NCI-H2107 treated with DMSO at 0.1 percent for 48 hours (cell line): ENCODE measurements around the gene USP49.

Source experiments
- DNase-seq: peaks from one replicate; lab custom pipeline; 2025; ENCODE audit not compliant: unreplicated experiment; lab: John Stamatoyannopoulos, UW

USP49 gene

GRCh38 chr6:41759106-41759904 is 135.9 kb downstream of the USP49 start:
- DNase-seq = no peak

- DNase-seq = no peak
These were observed 136.5 kb downstream of the USP49 start for GRCh38 chr6:41758641-41759035.

- no peak for DNase-seq
These were observed 137.1 kb downstream of the USP49 start for GRCh38 chr6:41757931-41758640.

DNA sequence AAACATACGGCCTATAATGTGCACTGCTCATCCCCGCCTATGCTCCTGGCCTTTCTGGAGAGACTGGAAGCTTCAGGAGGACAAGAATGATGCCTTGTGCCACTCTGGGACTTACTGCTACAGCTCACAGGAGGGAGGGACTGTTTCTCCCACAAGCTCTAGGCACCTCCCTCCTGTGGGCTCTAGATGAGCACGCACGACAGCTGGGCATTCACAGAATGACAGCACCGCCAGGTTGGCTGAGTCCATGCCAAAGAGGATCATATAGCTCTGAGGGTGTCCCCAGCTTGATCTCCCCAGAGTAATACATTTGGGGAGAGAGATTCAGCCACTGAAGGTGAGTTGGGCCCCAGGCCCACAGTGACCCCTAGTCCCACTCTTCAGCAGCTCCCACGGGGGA is 137.9 kb downstream of the USP49 start:
- no peak for DNase-seq

- DNase-seq = no peak
These were observed 138.8 kb downstream of the USP49 start for GRCh38 chr6:41756354-41756753.

- no peak for DNase-seq
These were observed 139.3 kb downstream of the USP49 start for GRCh38 chr6:41755895-41756294.

- DNase-seq = no peak
These were observed 144.8 kb downstream of the USP49 start for GRCh38 chr6:41750374-41750773.

DNA sequence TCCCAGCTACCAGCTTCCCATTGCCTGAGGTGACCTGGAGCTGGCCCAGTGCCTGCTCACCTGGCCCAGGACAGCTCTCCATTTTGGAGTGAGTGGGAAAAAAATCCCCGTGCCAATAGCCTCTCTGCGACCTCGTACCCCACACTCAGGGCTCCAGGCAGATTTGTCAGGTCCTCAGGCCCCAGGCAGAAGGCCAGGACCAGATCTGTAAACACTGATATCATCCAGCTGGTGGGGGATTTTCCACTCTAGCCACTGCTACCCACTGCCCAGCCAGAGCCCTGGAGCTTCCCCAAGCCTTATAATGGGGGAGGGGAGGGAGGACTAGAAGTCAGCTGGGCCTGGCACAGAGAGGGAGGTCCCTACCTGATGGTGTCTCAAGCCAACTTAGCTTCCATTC is 146.6 kb downstream of the USP49 start:
- DNase-seq = no peak

DNA sequence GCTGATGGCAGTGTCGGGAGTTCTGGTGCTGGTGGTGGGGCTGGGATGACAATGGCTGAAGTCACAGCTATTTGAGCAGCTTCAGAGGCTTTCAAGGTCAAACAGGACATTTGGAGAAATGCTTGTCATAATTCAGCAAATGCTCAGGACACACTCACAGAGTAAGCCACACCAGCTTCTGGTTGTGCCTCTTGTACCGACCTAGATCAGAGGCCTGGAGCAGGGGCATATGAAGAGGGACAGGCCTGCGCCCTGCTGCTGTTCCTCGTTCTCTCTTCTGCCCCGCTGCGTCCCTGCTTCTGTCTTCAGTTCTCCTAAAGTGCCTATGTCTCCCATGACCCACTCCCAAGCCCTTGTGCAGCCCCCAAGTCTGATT is 147.1 kb downstream of the USP49 start:
- DNase-seq = no peak

DNA sequence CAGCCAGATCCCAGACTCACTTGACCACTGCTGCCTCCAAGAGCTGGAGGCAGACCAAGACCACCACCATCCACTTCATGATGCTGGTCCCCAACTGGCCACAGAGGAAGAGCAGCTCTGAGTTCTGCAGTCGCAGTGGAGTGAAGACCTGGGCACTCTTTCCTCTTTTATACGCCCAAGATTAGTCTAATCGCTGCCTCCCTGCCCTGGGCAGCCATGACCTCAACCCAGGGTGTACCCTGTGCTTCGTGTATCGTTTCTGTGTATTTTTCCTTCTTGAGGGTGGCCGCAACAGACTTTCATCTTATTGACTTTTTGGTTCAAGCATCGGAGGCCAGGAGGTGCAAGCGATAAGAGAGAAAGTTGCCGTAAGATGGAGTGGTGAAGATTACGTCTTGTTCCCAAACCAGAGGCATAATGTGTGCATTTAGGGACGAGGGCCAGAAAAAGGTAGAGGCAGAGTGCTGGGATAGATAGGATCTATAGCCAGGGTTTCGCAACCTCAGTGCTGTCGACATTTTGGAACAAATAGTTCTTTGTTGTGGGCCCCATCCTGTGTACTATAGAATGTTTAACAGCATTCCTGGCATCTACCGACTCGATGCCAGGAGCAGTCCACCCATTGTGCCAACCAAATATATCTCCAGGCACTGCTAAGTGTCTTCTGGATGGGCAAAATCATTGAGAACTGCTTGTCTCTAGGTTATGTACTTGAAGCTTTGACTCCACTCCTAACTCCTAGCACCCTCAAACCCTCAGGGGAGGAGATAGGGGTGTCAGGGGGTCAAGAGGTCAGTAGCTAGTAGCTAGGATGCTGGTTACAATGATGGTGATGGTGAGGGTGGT is 147.7 kb downstream of the USP49 start, which contains the start of gene PGC:
PGC (minus strand) TSS at position 142 of the 846 bp plus-strand sequence; CDS start at position 79, 63 bp downstream.
- no peak for DNase-seq

- no peak for DNase-seq
These were observed 149.1 kb downstream of the USP49 start for GRCh38 chr6:41746107-41746506.

DNA sequence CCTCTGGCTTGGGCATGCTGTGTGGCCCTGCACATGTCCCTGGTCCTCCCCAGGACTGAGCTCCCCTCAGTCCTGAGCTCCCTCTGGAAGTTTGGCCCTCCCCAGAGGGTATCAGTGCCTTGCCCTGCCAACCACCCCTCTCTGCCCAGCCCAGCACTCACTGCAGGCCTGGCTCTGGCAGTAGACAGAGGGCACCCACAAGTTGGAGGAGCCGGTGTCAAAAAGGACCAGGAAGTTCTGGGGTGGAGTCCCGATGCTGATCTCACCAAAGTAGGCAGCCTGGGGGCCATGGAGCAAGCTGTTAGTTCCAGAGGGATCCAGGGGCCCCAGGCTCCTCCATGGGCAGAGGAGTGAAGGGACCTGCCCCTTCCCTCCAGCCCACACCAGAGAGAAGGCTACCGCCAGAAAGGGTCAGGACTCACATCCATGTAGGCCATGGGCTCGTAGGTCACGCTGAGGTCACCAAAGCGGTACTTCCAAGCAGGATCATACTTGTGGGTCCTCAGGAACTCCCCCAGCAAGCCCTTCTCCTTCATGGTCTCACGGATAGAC is 150.9 kb downstream of the USP49 start:
- DNase-seq = no peak

DNA sequence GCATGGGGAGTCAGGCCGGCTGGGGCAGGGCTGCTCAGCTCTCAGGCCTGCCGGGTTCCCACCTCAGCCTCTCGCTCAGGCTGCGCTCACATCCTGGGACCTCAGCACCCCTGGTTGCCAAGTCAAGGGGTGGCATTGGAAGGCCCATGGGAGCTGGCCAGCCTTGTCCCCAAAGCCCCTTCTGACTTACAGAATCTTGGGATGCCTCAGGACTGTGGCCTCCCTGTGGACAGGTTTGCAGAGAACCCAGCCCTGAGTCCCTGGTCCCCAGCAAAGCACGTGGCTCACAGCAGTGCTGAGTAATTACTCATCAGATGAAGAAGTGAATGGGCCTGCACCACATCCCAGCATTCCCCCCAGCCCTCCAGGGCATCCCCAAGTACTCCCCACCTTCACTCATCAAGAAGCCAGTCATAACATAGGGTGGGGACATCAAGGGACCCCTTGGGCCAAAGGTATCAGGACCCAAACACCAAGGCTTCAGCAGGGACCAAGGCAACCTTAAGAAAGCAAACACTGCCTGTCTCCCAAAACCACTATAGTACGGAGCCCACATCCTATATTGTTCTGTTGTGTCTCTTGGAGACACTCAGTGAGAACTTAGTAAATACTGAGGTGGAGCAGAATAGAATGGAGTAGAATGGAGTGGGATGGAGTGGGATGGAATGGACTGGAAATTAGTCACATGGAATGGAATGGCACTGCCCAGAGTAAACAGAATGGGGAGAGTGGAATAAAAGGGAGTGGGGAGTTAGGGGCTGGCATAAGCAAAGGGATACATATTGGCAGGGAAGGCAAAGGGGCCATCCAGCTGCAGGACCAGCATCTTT is 151.6 kb downstream of the USP49 start:
- no peak for DNase-seq

DNA sequence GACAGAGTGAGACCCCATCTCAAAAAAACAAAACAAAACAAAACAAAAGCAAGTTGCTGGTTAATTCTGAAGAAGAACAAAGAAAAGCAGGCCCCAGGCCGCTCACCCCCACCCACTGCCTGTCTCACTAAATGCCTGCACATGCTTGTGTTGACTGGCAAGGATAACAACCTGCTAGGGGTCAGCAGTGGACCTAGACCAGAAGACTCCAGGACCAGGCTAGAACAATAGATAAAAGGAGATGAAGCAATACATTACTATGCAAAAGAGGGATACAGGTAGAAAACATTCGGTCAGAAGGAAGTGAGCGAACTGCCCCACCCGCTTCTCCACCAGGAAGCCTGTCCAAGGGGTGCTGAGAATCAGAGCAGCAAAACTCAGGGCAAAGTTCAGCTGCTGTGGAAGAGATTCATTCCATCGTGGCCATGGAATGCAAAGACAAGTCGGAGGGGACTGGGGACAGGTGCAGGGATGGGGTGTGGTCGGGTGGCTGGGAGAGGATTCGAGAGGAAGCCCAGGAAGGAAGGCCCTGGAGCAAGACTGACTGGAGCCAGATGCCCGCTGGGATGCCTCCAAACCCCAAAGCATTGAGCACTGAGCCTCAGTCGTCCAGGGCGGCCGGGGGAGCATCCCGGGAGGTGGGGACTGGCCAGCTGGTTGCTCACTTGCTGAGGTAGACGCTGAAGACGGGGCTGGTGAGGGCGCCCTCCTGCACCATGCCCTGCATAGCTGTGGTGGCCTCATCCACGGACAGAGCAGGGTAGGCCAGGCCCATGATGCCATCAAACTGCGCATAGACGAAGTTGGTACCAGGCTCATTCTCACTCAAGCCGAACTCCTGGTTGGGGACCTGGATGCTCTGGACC is 153.3 kb downstream of the USP49 start:
- DNase-seq = no peak

- no peak for DNase-seq
These were observed 154.6 kb downstream of the USP49 start for GRCh38 chr6:41740366-41741162.
